Measurements from ENCODE around the gene ASAP3. TPM values are rescaled to one million over a fixed set of nuclear protein-coding genes. Genes with fewer than 3 reads are reported as not detected.

ASAP3 gene
- total RNA-seq, 1 experiment from 2014 or later: 12.1 TPM

DNA sequence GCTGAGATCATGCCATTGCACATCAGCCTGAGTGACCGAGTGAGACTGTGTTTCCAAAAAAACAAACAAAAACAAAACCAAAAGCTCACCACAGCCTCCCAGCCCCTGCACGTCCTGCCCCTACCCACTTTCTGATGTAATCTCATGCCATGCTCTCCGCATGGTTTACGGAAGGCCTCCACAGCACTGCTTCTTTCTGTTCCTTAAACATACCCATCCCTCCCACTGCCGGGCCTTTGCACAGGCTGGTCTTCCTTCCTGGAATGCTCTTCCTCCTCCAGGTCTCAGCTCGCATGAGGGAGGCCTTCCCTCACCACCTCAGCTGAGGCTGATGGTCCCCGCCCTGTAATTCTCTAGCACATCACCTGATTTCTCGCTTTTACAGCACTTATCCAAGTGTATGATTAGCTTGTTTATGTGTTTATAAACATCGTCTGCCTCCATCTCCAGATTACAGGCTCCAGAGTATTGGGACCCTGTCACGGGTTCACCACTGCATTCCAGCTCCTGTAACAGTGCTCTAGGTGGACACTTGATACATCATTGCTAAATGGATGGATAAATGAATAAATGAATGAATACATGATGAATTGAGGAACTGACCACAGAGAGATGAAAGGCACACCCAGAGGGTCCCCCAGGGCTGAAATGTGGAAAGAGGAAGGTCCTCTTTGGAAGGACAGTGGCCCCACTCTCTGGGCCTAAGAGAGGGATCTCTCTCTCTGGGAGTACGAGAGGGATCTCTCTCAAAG lies 81.5 kb downstream of the ASAP3 start:
- peak overlapping the region; percentile 71 for H3K27ac Mint-ChIP-seq (ENCODE audit: unreplicated experiment)
- H3K27me3 ChIP-seq (replicated peaks; ENCODE audit: control insufficient read depth, insufficient read depth, low read length): no peaks in the 10 kb centered on the region

DNA sequence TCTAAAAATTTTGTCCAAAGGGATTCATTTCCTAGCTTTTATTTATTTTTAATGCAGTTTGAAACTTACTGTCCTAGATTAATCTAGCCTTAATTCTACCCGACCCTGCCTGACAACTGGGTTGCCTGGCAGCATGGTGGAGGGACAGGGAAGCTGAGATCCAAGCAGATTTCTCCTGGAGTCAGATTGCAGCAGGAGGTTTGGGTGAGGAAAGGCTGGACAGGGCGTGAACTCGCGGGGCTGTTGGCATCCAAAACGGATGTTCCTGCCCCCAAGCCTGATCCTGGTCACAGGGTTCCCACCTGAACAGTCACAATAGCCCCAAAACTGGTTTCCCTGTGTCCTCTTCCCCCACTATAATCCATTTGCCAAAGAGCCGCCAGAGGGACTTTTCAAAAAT lies 82.7 kb downstream of the ASAP3 start:
- H3K4me1 ChIP-seq: 0 out of 2 replicates have a peak, but pooled peaks cover 7% of the 10 kb centered on the region
- H3K4me3 ChIP-seq (ENCODE audit: low read depth, low read length): no peak overlapping the region
- H3K4me1 Mint-ChIP-seq (ENCODE audit: low read depth, unreplicated experiment): peaks cover 8% of the 10 kb centered on the region
- BruUV-seq (replicated peaks): no TSS peak
- no peaks in the 10 kb centered on the region for H3K27me3 Mint-ChIP-seq (ENCODE audit: insufficient read depth, unreplicated experiment)
- H3K9me3 ChIP-seq: no peaks in the 10 kb centered on the region
- intact Hi-C loops (cut with micrococcal nuclease; ENCODE audit: unreplicated experiment): loop anchor here (5.0 to 10.0 kb wide), 2 partner anchors 57 to 89 kb away; partner anchors contain the start of gene HNRNPR
- no peaks in the 10 kb centered on the region for H3K9me3 Mint-ChIP-seq (ENCODE audit: unreplicated experiment)
- CTCF ChIA-PET: no interaction called here
- POLR2A ChIA-PET: no interaction called here
- no peaks in the 10 kb centered on the region; the same call in 1 of the 2 replicates for H3K36me3 ChIP-seq (ENCODE audit: control insufficient read depth, insufficient read depth, low read length)
- no peaks in the 10 kb centered on the region for H3K27me3 ChIP-seq (replicated peaks; ENCODE audit: control insufficient read depth, insufficient read depth, low read length)
- DNase-seq: no peak
- TF ChIP-seq, protein P1, sequence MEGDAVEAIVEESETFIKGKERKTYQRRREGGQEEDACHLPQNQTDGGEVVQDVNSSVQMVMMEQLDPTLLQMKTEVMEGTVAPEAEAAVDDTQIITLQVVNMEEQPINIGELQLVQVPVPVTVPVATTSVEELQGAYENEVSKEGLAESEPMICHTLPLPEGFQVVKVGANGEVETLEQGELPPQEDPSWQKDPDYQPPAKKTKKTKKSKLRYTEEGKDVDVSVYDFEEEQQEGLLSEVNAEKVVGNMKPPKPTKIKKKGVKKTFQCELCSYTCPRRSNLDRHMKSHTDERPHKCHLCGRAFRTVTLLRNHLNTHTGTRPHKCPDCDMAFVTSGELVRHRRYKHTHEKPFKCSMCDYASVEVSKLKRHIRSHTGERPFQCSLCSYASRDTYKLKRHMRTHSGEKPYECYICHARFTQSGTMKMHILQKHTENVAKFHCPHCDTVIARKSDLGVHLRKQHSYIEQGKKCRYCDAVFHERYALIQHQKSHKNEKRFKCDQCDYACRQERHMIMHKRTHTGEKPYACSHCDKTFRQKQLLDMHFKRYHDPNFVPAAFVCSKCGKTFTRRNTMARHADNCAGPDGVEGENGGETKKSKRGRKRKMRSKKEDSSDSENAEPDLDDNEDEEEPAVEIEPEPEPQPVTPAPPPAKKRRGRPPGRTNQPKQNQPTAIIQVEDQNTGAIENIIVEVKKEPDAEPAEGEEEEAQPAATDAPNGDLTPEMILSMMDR (IDR thresholded peaks at IDR 0.05; ENCODE audit: insufficient read depth in 1 of 2, low read depth in 1 of 2, low read length in 1 of 2, severe bottlenecking in 1 of 2, unreplicated experiment in 1 of 2): no peak
- H3K36me3 Mint-ChIP-seq (ENCODE audit: insufficient read depth, unreplicated experiment): no peaks in the 10 kb centered on the region
- no peak overlapping the region for H3K27ac Mint-ChIP-seq (ENCODE audit: unreplicated experiment)
- H3K4me3 Mint-ChIP-seq (ENCODE audit: unreplicated experiment): no peak overlapping the region

More for the DNA sequence above, 81.5 kb downstream of the ASAP3 start:
- peaks cover 8% of the 10 kb centered on the region for H3K4me1 Mint-ChIP-seq (ENCODE audit: low read depth, unreplicated experiment)
- ChIA-PET POLR2A (interaction anchor here (1.7 kb wide), 1 partner anchor 58 kb away, joined by 9 read pairs; the partner anchor contains the start of gene HNRNPR), CTCF (interaction anchor here (0.7 to 1.1 kb wide), 2 partner anchors 34 to 36 kb away, joined by 3 read pairs; no protein-coding TSS in a partner anchor)
- no peak for DNase-seq
- H3K36me3 Mint-ChIP-seq (ENCODE audit: insufficient read depth, unreplicated experiment): no peaks in the 10 kb centered on the region
- Histone ChIP-seq H3K36me3 (ENCODE audit: control insufficient read depth, insufficient read depth, low read length) (no peaks in the 10 kb centered on the region; the same call in 1 of the 2 replicates), H3K4me3 (ENCODE audit: low read depth, low read length) (no peak overlapping the region), H3K9me3 (no peaks in the 10 kb centered on the region), H3K4me1 (0 out of 2 replicates have a peak, but pooled peaks cover 7% of the 10 kb centered on the region)
- no peaks in the 10 kb centered on the region for H3K27me3 Mint-ChIP-seq (ENCODE audit: insufficient read depth, unreplicated experiment)
- H3K4me3 Mint-ChIP-seq (ENCODE audit: unreplicated experiment): no peak overlapping the region
- H3K9me3 Mint-ChIP-seq (ENCODE audit: unreplicated experiment): no peaks in the 10 kb centered on the region
- BruUV-seq (replicated peaks): no TSS peak
- TF ChIP-seq, protein P1 (IDR thresholded peaks at IDR 0.05; ENCODE audit: insufficient read depth in 1 of 2, low read depth in 1 of 2, low read length in 1 of 2, severe bottlenecking in 1 of 2, unreplicated experiment in 1 of 2): no peak
- intact Hi-C loops (cut with micrococcal nuclease; ENCODE audit: unreplicated experiment): loop anchor here (5.0 to 10.0 kb wide), 2 partner anchors 58 to 90 kb away; partner anchors contain the start of gene HNRNPR

DNA sequence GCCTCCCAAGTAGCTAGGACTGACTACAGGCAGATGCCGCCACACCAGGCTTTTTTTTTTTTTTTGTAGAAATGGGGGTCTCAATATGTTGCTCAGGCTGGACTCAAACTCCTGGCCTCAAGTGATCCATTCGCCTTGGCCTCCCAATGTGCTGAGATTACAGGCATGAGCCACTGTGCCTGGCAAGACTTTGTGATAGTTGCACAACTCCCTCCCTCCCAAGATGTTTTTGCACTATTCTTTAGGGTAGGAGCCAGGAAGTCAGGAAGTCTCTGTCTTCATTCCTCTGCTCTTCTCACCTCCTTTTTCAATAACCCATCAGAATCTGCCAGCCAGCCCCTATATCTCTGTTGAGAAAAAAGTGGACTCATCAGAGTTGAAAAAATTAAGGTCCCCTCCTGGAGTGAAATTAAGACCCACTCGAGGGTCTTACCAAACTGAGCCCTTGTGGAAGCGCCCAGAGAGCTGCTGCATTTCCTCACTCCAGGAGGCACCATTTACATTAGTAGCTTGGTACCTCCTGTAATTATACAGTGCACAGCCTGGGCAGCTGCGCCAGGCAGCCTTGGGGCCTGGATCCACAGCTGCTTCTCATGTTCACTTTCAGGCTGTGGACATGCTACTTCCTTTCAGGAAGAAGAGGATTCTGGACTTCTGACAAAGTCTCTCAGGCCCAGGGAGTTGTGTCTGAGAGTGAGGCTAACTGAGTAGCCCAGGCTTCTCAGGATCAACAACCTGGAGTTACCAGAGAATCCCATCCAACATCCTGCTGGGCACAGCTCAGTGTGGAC lies 83.5 kb downstream of the ASAP3 start:
- H3K4me1 ChIP-seq: 0 out of 2 replicates have a peak, but pooled peaks cover 7% of the 10 kb centered on the region
- Mint-ChIP-seq H3K36me3 (ENCODE audit: insufficient read depth, unreplicated experiment) (no peaks in the 10 kb centered on the region), H3K27me3 (ENCODE audit: insufficient read depth, unreplicated experiment) (no peaks in the 10 kb centered on the region), H3K4me1 (ENCODE audit: low read depth, unreplicated experiment) (peaks cover 8% of the 10 kb centered on the region), H3K27ac (ENCODE audit: unreplicated experiment) (no peak overlapping the region), H3K4me3 (ENCODE audit: unreplicated experiment) (no peak overlapping the region), H3K9me3 (ENCODE audit: unreplicated experiment) (no peaks in the 10 kb centered on the region)
- POLR2A ChIA-PET: no interaction called here
- CTCF ChIA-PET: no interaction called here
- H3K4me3 ChIP-seq (ENCODE audit: low read depth, low read length): no peak overlapping the region
- no peak for DNase-seq
- no TSS peak for BruUV-seq (replicated peaks)
- no peaks in the 10 kb centered on the region for H3K9me3 ChIP-seq
- H3K27me3 ChIP-seq (replicated peaks; ENCODE audit: control insufficient read depth, insufficient read depth, low read length): no peaks in the 10 kb centered on the region
- H3K36me3 ChIP-seq (ENCODE audit: control insufficient read depth, insufficient read depth, low read length): no peaks in the 10 kb centered on the region; the same call in 1 of the 2 replicates
- intact Hi-C loops (cut with micrococcal nuclease; ENCODE audit: unreplicated experiment): loop anchor here (5.0 to 10.0 kb wide), 2 partner anchors 56 to 88 kb away; partner anchors contain the start of gene HNRNPR
- TF ChIP-seq, protein P1 (IDR thresholded peaks at IDR 0.05; ENCODE audit: insufficient read depth in 1 of 2, low read depth in 1 of 2, low read length in 1 of 2, severe bottlenecking in 1 of 2, unreplicated experiment in 1 of 2): no peak
